Panc1 (cell line): ENCODE data around the gene PREPL. TPM values are rescaled to one million over a fixed set of nuclear protein-coding genes. Genes with fewer than 3 reads are reported as not detected.

ENCODE experiments used
- ATAC-seq: fragments of 200-7000 bp; cut with Tn5 transposase; 2 replicates; pipeline ENCODE4 v1.9.1; 2020; ENCODE audit warnings: mild to moderate bottlenecking, moderate library complexity
- BruUV-seq: library from RNA; stranded (reverse); fragments of 400-500 nt; replicated peaks from 2 replicates; lab custom pipeline; 2021; lab: Mats Ljungman, UMichigan
- CTCF ChIA-PET: fragments of 300-600 bp; sonication (Branson Sonifier 250); formaldehyde crosslinking; loops from one replicate; lab custom pipeline; 2022; ENCODE audit warnings: antibody characterized with exemption; lab: Charles Lee
- POLR2A ChIA-PET: fragments of 300-600 bp; sonication (Branson Sonifier 250); formaldehyde crosslinking; loops from one replicate; lab custom pipeline; 2022; ENCODE audit warnings: antibody characterized with exemption; lab: Charles Lee
- DNase-seq: peaks from one replicate; pipeline ENCODE4 v3.0.0-alpha.2; 2010; ENCODE audit warnings: low read depth, low spot score
- H3K27ac ChIP-seq: 2 replicates; pipeline ENCODE4 v1.5.1; 2011; ENCODE audit warnings: mild to moderate bottlenecking, low read length, inconsistent platforms
- H3K27me3 ChIP-seq: fragments of 200-500 bp; sonication (Bioruptor generic); 2 replicates; pipeline ENCODE4 v1.6.0; 2014; ENCODE audit warnings: low read length, inconsistent platforms; ENCODE audit not compliant: control insufficient read depth, insufficient read depth
- H3K36me3 ChIP-seq: fragments of 200-500 bp; sonication (Bioruptor generic); 2 replicates; pipeline ENCODE4 v1.5.1; 2014; ENCODE audit warnings: inconsistent platforms, mild to moderate bottlenecking, low read length, moderate library complexity; ENCODE audit not compliant: control insufficient read depth, insufficient read depth
- H3K4me1 ChIP-seq: 2 replicates; pipeline ENCODE4 v1.5.1; 2011; ENCODE audit warnings: inconsistent platforms, mild to moderate bottlenecking, low read length, moderate library complexity; ENCODE audit not compliant: control insufficient read depth, insufficient read depth
- H3K4me3 ChIP-seq, 2 experiments: 2 replicates each; pipeline ENCODE4 v1.5.1; 2011 to 2012; ENCODE audit warnings: low read depth in 2 of 2, low read length in 2 of 2, mild to moderate bottlenecking in 2 of 2, inconsistent platforms in 1 of 2, moderate library complexity in 1 of 2
- H3K9me3 ChIP-seq: fragments of 200-500 bp; sonication (Bioruptor generic); 2 replicates; pipeline ENCODE4 v1.5.1; 2014; ENCODE audit warnings: low read depth, mild to moderate bottlenecking, inconsistent platforms, low read length, moderate library complexity; ENCODE audit not compliant: control insufficient read depth, insufficient read depth
- POLR2AphosphoS5 ChIP-seq: IDR thresholded peaks from 2 replicates; pipeline ENCODE4 v1.6.1; 2012; ENCODE audit warnings: mild to moderate bottlenecking, low read depth, low read length, moderate library complexity
- REST ChIP-seq, 2 experiments: IDR thresholded peaks; 2 replicates each; pipeline ENCODE4 v1.6.1; 2011 to 2012; ENCODE audit warnings: low read depth in 2 of 2, control low read depth in 1 of 2, low read length in 1 of 2, mild to moderate bottlenecking in 1 of 2, moderate library complexity in 1 of 2; ENCODE audit not compliant: insufficient read depth in 1 of 2
- SIN3A ChIP-seq: IDR thresholded peaks from 2 replicates; pipeline ENCODE4 v1.6.1; 2012; ENCODE audit warnings: low read depth, mild to moderate bottlenecking, low read length, moderate library complexity, borderline replicate concordance; ENCODE audit not compliant: insufficient read depth
- TCF7L2 ChIP-seq: IDR thresholded peaks from 2 replicates; pipeline ENCODE4 v1.6.1; 2011; ENCODE audit warnings: mild to moderate bottlenecking, low read depth, low read length, inconsistent platforms
- in situ Hi-C: cut with HindIII; loops from 2 replicates; pipeline ENCODE4 v1.10.0; 2016; ENCODE audit warnings: low sequenced_read_pairs, low pct_unique_long_range_greater_than_20kb
- intact Hi-C: fragments of 100-400 bp; cut with micrococcal nuclease; formaldehyde crosslinking; loops from one replicate; pipeline ENCODE4 v1.10.0; 2022; ENCODE audit not compliant: unreplicated experiment
- total RNA-seq: library from RNA; stranded (reverse); gene quantifications from one replicate; pipeline ENCODE4 v1.2.1, GENCODE V29; 2021; ENCODE audit not compliant: unreplicated experiment
- TF ChIP-seq, protein P1 (sequence below): fragments of 450-650 bp; IDR thresholded peaks from 2 replicates; pipeline ENCODE4 v1.5.1; 2017; ENCODE audit warnings: mild to moderate bottlenecking

The PREPL gene
- total RNA-seq, 1 experiment from 2014 or later: 42.5 TPM

- in situ Hi-C loops (no loop called here), intact Hi-C loops (no loop called here)
- peaks cover 37% of the 10 kb centered on the region for H3K36me3 ChIP-seq
- TF ChIP-seq, protein P1, sequence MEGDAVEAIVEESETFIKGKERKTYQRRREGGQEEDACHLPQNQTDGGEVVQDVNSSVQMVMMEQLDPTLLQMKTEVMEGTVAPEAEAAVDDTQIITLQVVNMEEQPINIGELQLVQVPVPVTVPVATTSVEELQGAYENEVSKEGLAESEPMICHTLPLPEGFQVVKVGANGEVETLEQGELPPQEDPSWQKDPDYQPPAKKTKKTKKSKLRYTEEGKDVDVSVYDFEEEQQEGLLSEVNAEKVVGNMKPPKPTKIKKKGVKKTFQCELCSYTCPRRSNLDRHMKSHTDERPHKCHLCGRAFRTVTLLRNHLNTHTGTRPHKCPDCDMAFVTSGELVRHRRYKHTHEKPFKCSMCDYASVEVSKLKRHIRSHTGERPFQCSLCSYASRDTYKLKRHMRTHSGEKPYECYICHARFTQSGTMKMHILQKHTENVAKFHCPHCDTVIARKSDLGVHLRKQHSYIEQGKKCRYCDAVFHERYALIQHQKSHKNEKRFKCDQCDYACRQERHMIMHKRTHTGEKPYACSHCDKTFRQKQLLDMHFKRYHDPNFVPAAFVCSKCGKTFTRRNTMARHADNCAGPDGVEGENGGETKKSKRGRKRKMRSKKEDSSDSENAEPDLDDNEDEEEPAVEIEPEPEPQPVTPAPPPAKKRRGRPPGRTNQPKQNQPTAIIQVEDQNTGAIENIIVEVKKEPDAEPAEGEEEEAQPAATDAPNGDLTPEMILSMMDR: no peak
- H3K27me3 ChIP-seq: no peaks in the 10 kb centered on the region
- no peak overlapping the region for H3K4me3 ChIP-seq
- ChIA-PET CTCF (no interaction called here), POLR2A (no interaction called here)
- H3K4me1 ChIP-seq: no peaks in the 10 kb centered on the region; the same call in 1 of the 2 replicates
- H3K27ac ChIP-seq: no peak overlapping the region
- no peak for DNase-seq
- no TSS peak for BruUV-seq
- H3K9me3 ChIP-seq: no peaks in the 10 kb centered on the region
- no peak for ATAC-seq
These were observed 39.9 kb downstream of the PREPL start for GRCh38 chr2:44321360-44321759.

DNA sequence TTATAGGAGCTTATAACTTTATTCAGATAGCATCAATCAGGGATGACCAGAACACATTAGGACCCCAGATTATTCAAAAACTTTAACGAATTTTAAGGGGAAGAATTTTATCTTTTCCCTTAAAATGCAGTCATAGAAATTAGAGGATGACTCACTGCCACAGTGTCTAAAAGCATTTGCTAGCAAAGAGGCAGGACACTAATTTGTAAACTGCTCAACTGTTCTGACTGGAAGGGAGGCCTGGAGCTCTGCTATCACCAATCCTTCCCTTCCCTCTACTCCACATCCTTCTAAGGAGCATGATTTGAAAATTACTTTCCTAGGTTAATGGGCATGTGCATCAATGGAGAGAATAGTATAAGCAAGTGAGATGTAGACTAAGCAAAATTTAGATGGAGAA lies 40.5 kb downstream of the PREPL start:
- ChIA-PET CTCF (no interaction called here), POLR2A (no interaction called here)
- no peak for DNase-seq
- in situ Hi-C loops: no loop called here
- intact Hi-C loops: no loop called here
- BruUV-seq: no TSS peak
- no peak for ATAC-seq
- Histone ChIP-seq H3K9me3 (no peaks in the 10 kb centered on the region), H3K27ac (no peak overlapping the region), H3K27me3 (no peaks in the 10 kb centered on the region), H3K4me1 (no peaks in the 10 kb centered on the region; the same call in 1 of the 2 replicates), H3K4me3 (no peak overlapping the region), H3K36me3 (peaks cover 36% of the 10 kb centered on the region)
- TF ChIP-seq, protein P1: no peak
- no peak for TF ChIP-seq TCF7L2
- no peak for TF ChIP-seq SIN3A
- TF ChIP-seq POLR2AphosphoS5: no peak
- TF ChIP-seq REST (IDR thresholded peaks at IDR 0.05; ENCODE audit: insufficient read depth in 1 of 2, low read depth in 2 of 2, low read length in 1 of 2): no peak
